PFSK-1 (cell line): Measurements from ENCODE around the gene GASK1B.

Experiments
- POLR2AphosphoS5 ChIP-seq: IDR thresholded peaks from 2 replicates; pipeline ENCODE4 v1.6.1; 2012; ENCODE audit warnings: low read depth, mild to moderate bottlenecking, control low read depth, low read length, moderate library complexity
- REST ChIP-seq, 2 experiments: IDR thresholded peaks; 2 replicates each; pipeline versions ENCODE4 v1.6.1 to v1.8.0; 2011 to 2012; ENCODE audit warnings: low read depth in 2 of 2, low read length in 2 of 2, control low read depth in 1 of 2, inconsistent platforms in 1 of 2, mild to moderate bottlenecking in 1 of 2, moderate library complexity in 1 of 2; ENCODE audit not compliant: insufficient read depth in 1 of 2
- SIN3A ChIP-seq: IDR thresholded peaks from 2 replicates; pipeline ENCODE4 v1.6.1; 2012; ENCODE audit warnings: mild to moderate bottlenecking, low read length, moderate library complexity, borderline replicate concordance; ENCODE audit not compliant: insufficient read depth
- TAF1 ChIP-seq: IDR thresholded peaks from 2 replicates; pipeline ENCODE4 v1.6.1; 2012; ENCODE audit warnings: low read length, control low read depth, borderline replicate concordance; ENCODE audit not compliant: insufficient read depth

GRCh38 chr4:158211222-158211621 lies 38.4 kb upstream of the GASK1B start:
- TF ChIP-seq SIN3A (no peak), POLR2AphosphoS5 (no peak), REST (IDR thresholded peaks at IDR 0.05; ENCODE audit: insufficient read depth in 1 of 2, low read depth in 2 of 2, low read length in 2 of 2) (no peak), TAF1 (no peak)
